ENCODE results near the gene CTRB1. TPM values are rescaled to one million over a fixed set of nuclear protein-coding genes. Genes with fewer than 3 reads are reported as not detected.

Gene CTRB1
- total and polyA plus RNA-seq, 2 of the 13 experiments (the other 11 are each of a cell fraction or from before 2014, with no cell fraction given), result not detected

DNA sequence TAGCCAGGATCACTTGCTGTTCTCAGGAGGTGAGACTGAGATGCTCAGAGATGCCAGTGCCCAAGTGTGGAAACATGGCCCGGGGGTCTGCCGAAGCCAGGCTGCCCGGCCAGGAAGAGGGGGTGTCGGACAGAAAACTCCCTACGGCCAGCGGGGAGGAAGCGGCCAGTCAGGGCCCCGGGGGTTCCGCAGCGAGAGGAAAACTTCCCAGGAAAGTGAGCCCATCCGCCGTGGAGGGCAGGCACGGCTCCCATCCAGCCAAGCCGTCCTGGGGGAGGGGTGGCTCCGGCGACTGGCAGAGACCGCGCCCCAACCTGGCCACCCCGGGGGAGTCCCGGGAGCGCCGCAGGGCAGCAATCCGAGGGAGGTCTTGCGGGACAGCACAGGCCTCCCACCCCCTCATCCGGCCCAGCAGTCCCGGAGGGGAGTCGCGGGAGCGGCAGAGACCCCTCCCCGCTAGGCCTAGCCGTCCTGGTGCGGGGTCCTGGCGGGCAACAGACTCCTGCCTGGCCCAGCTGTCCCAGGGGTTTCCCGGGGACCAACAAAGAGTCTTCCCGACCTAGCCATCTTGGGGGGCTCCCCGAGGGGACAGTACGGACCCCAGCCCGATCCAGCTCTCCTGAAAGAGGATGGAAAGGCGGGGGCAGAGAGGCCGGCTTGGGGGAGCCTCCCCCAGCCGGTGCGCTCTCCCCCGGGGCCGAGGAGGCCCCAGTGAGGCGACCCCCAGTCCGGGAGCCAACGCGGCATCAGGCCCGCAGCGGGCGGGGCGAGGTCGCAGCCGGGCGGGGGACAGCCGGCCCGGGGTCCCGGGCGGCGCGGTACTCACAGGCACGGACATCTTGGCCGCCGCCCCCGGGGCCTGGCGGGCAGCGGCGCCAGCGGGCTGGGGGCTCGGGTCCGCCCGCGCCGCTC lies 46.5 kb downstream of the CTRB1 start (continued):
- TF ChIP-seq KIAA2018 (CRISPR knock-in tag; IDR thresholded peaks at IDR 0.05; ENCODE audit: borderline replicate concordance) (no peak), ASH2L (IDR thresholded peaks at IDR 0.05; ENCODE audit: insufficient read length, low read depth, low read length) (no peak), MAX (IDR thresholded peaks at IDR 0.05) (no peak; the same call in 1 of the 2 replicates), EZH2 (conservative IDR thresholded peaks at IDR 0.05; ENCODE audit: low read depth, low read length) (no peak), ZNF367 (CRISPR knock-in tag; IDR thresholded peaks at IDR 0.05; ENCODE audit: borderline replicate concordance) (0 out of 2 replicates have a peak, but pooled peaks have one; percentile 59), SOX6 (IDR thresholded peaks at IDR 0.05) (no peak), SOX6 (CRISPR knock-in tag; IDR thresholded peaks at IDR 0.05) (peak; percentile 53), ELF1 (CRISPR knock-in tag; IDR thresholded peaks at IDR 0.05) (no peak; the same call in 1 of the 2 replicates), HINFP (CRISPR knock-in tag; IDR thresholded peaks at IDR 0.05; ENCODE audit: low read depth) (no peak), BCLAF1 (IDR thresholded peaks at IDR 0.05) (no peak), ZNF354B (CRISPR knock-in tag; IDR thresholded peaks at IDR 0.05) (no peak), ZNF292 (CRISPR knock-in tag; IDR thresholded peaks at IDR 0.05; ENCODE audit: borderline replicate concordance, low read depth) (0 out of 2 replicates have a peak, but pooled peaks have one; percentile 4), BRD4 (CRISPR knock-in tag; IDR thresholded peaks at IDR 0.05) (no peak), ZNF350 (CRISPR knock-in tag; IDR thresholded peaks at IDR 0.05; ENCODE audit: borderline replicate concordance, low read depth) (no peak; the same call in 1 of the 2 replicates), PITX1 (CRISPR knock-in tag; IDR thresholded peaks at IDR 0.05) (no peak), SETDB1 (CRISPR knock-in tag; IDR thresholded peaks at IDR 0.05; ENCODE audit: borderline replicate concordance) (no peak)
